Posterior cingulate gyrus (tissue), 11 donors: ENCODE results near the gene PLGLB2.
"Not testable (repeated sequence)": the region's sequence is repeated elsewhere in the genome, so short reads cannot be mapped to it uniquely, and the experiment has no call there.

Experiments used
- DNase-seq, 10 donors: peaks; one replicate each; pipeline versions ENCODE4 v3.0.0 to v3.0.0-alpha.2; 2020 to 2021; ENCODE audit warnings: mixed read lengths in 3 of 10
- intact Hi-C: fragments of 100-400 bp; cut with DNase I; formaldehyde crosslinking; loops from one replicate; pipeline ENCODE4 v1.15.1; 2023

PLGLB2 gene

DNA sequence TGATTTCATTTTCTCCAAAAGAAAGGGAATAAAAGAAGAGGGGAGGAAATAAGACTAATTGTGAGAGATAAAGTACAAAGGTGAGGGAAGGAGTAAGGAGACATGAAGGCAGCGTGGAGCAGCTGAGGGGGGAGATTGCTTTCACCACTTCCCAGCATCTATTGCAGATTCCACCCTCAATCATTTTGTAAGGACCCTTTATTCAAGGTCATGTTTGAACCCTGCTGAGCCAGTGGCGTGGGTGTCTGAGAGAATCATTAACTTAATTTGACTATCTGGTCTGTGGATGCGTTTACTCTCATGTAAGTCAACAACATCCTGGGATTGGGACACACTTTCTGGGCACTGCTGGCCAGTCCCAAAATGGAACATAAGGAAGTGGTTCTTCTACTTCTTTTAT, at the start of gene PLGLB2:
TSS of gene PLGLB2 (plus strand) at position 297 of the 400 bp plus-strand sequence. CDS start at position 364, 67 bp downstream.
- intact Hi-C loops, DNase-seq: not testable (repeated sequence)

DNA sequence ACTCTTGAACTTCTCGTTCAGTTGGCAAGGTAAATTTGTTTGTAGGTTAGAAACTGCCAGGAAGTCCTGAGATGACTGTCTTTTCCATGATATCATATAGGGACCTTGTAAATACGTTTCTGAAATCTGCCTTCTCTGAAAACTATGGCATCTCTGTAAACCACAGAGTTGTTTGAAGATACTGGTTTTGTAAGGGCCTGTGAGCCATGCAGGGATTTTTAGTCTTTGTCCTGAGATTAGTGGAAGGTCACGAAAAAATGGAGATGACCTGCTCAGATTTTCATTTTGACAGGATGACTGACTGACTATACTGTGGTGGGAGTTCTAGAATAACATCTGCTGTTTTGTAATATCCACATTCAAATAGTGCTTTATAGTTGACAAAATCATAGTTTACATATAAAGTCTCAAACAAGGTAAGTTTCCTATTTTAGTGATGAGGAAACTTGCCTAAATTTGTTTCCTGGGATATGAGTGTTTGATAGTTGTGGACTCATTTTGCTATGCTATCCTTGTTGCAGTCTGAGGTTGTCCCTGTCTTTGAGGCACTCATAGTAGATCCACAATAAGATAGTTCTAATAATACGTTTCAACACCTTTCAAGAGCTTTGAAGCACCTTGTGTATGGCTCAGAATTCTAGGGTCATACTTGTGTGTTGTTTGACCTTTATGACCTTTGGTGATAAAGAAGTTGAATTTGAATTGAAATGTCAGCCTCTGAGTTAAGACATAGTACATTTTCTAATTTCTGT, 43.1 kb upstream of the PLGLB2 start:
- intact Hi-C loops, DNase-seq: not testable (repeated sequence)

DNA sequence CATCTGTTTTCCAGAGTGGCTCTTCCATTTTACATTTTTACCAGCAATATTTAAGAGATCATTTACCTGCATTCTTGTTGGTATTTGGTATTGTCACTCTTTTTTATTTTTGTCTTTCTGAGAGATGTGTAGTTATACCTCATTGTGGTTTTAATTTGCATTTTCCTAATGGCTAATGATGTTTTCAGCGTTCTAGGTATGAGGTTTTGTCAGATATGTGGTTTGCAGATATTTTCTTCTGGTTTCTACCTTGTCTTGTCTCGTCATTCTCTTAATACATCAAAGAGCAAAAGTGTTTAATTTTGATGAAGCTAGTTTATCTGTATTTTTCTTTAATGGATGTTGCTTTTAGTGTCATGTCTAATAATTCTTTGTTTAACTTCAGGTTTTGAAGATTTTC, 39.5 kb upstream of the PLGLB2 start:
- intact Hi-C loops, DNase-seq: not testable (repeated sequence)

DNA sequence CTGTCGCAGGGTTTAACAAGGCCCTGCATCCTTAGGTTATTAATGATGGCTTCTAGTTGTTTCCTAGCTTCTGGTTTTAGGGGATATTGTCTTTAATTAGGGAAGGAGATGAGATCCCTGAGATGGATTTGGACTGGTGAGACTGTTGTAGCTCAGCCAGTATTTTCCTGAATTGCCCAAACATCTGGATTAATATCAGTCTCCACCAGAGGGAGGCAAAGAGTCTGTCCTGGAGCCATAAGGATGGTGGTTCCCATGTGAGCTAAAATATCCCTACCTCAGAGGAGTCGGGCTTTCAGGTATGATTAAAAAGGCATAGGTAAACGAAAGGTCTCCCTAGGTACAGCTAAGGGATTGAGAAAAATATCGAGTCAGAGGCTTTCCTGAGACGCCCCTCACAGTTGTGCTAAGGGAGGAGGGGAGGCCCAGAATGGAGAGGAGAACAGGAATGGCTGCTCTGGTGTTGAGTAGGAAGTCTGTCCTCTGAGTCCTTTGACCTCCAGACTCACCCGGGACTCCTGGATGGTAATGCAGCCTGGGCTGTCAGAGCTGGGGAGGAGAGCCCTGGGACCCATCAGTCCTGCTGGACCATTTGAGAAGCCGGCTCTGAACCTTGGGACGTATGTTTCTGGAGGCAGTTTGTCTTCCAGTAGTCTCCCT, 19.8 kb upstream of the PLGLB2 start:
- DNase-seq, intact Hi-C loops: not testable (repeated sequence)

DNA sequence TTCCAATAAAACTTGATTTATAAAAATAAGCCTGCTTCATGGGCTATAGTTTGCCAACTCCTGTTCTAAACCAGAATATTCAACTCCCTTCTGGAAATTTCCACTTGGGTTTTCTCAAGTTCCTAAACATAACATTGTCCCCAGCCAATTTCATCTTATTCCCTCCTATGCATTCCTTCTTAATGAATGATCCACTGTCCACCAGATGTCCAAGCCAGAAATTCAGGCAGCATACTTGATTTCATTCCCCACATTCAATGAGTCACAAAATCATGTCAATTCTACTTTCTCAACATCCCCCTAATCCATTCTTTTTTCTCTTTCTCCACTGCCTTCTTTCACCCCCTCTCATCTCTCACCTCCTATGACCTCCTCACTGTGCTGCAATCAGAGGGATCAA, 7.0 kb upstream of the PLGLB2 start:
- intact Hi-C loops, DNase-seq: not testable (repeated sequence)

DNA sequence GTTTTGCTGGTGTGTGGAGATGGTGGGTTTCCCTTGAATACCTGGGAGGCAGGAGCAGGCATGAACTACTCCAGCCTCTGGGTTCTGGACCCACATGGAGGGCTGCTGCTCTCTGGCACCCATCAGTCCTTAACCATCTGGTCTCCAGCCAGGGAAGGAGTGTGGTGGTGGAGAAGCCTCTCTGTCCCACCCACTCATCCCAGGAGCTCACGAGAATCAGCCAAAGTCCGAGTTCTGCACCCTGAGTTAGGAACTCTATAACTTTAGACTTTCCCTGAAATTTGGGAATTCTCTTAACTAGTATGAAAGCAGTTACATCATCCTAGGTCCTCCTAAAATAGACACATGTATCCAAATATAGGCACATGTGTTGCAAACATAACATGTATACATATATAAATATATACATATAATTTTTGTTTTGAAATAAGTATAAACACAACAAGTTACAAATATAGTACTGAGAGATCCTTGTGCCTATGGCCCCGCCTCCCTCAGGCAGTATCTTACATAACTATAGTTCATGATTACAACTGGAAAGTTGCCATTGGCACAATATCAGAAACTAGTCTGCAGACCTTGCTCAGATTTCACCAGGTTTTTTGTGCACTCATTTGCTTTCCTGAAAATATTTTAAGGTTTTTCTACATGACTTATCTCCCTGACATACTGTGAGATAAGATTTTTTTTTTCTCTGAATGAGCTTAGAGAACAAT, 5.3 kb upstream of the PLGLB2 start:
- intact Hi-C loops, DNase-seq: not testable (repeated sequence)

DNA sequence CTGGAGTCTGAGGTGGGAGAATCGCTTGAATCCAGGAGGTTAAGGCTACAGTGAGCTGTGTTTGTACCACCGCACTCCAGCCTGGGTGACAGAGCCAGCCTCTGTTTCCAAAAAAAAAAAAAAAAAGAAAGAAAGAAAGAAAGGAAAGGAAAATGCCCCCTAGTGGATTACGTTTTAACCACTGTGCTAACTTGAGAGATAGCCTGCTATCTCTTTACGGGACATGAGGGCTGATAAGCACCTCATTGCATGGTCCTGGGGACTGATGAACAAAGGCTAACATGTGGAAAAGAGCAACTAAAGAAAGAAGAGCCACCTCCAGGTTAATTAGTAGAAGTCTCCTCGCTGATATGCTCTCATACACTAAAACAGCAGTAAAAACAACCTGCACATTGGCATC, 4.2 kb upstream of the PLGLB2 start:
- intact Hi-C loops, DNase-seq: not testable (repeated sequence)

DNA sequence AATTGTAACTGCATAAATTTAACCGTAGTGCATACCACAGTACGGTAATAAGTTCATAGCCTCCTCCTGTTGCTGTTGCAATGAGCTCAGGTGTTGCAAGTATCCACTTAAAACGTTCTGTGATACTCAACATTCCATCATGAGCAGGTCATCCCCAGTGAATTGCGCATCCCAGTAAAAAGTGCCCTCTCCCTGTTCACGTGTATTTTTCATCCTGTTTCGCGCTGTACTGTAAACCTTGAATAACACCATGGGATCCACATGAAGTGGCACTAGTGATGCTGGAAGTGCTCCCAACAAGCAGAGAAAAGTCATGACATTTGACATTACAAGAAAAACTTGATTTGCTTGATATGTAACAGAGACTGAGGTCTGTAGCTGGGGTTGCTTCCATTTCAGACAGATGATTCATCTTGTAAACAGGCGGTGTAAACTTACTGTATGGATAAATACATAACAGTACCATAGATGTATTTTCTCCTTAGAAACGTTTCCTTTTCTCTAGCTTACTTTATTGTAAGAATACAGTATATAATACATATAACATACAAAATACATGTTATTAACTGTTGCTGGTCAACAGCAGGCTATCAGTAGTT, 2.4 kb upstream of the PLGLB2 start:
- DNase-seq, intact Hi-C loops: not testable (repeated sequence)

DNA sequence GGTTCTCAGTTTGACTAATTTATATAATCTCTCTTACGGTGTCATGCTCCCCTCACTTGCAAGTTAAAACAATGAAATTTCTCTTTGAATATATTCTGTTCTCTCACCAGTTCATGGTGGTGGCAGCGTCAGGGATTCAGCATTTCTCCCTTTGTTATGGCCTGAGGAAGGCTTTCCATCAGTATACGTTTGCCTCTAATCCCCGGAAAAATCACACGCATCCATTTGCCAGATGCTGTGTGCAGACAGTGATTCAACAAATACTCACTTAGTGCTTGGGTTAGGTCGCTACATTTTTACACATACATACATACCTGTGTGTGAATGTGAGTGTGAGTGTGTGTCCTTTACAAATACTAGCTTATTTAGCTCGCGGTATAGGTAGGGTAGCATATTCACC, 637 bp downstream of the PLGLB2 start:
- DNase-seq, intact Hi-C loops: not testable (repeated sequence)

DNA sequence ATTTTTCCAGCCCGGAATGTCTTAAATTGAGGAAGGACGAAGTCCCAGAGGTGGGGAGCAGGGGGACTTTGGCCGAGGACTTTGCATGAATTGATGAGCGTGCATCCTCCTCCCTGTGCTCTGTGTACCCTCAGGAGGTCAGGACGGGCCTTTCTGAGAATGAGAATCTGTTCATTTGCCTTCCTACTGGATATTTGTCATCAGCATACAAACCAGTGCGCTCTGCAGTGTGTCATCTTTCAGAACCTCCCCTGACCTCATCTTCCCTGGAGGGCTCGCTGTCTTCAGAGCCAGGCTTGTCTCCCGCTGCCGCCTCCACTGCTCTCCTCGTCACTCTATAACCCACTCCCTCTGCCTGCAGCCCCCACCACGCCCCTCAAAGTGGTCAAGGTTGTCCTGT, 2.7 kb downstream of the PLGLB2 start:
- peak in 1 of 10 donors; percentile 14 for DNase-seq
- intact Hi-C loops, result not testable (repeated sequence)

DNA sequence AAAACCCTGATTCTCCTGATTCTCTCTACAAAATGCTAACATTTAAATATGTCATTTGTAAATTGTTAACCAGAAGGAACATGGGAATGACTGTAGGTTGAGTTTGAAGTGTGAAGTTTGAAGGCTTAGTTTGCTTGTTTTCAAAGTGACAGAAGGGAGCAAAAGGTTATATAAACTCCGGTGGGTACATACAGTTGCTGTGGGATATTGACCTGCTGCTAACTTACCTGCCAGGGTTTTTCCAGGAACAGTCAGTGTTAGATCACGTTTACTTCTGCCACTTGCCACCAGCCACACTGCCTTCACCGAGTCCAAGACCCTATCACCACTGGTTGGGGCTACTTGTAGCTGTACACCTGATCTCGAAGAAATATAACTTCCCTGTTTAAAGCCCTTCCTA, 6.9 kb downstream of the PLGLB2 start:
- DNase-seq, intact Hi-C loops: not testable (repeated sequence)
